Nephron progenitor cell (in vitro differentiated cells): ENCODE measurements around the gene SPRR1A.

Experiments used
- DNase-seq: peaks from one replicate; pipeline ENCODE4 v3.0.0; 2021
- H3K27ac Mint-ChIP-seq: 2 replicates; pipeline ENCODE4 v1.8.0; 2021; ENCODE audit warnings: mild to moderate bottlenecking, moderate library complexity, mixed read lengths
- H3K27me3 Mint-ChIP-seq: 2 replicates; pipeline ENCODE4 v1.8.0; 2021; ENCODE audit warnings: mild to moderate bottlenecking, low read depth, mixed read lengths; ENCODE audit not compliant: poor library complexity
- H3K36me3 Mint-ChIP-seq: 2 replicates; pipeline ENCODE4 v1.8.0; 2021; ENCODE audit warnings: low read depth, mixed read lengths
- H3K4me1 Mint-ChIP-seq: 2 replicates; pipeline ENCODE4 v1.8.0; 2021; ENCODE audit warnings: mixed read lengths
- H3K4me3 Mint-ChIP-seq: 2 replicates; pipeline ENCODE4 v1.8.0; 2021; ENCODE audit warnings: mild to moderate bottlenecking, moderate library complexity, mixed read lengths
- H3K9me3 Mint-ChIP-seq: 2 replicates; pipeline ENCODE4 v1.8.0; 2021; ENCODE audit warnings: mild to moderate bottlenecking, moderate library complexity, mixed read lengths
- TF ChIP-seq, protein P1 (sequence below): fragments of 200-600 bp; sonication (generic); IDR thresholded peaks from 2 replicates; pipeline ENCODE4 v1.5.0; 2021; ENCODE audit warnings: antibody characterized with exemption

SPRR1A gene

DNA sequence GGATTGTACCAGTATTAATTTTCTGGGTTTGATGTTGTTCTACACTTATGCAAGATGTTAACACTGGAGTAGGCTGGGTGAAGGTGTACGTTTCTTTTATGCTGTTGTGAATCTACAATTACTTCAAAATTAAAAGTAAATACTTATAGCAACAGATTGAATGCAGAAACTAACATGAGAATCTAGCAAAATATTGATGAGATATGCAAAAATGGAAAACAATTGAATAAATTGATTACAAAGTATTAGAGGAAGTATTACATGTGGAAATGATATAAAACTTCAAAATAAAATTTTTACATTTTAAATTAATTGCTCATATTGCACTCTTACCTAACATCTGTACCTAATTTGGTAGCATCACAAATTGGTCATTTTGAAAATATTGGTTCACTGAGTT is 12.0 kb downstream of the SPRR1A start:
- Mint-ChIP-seq H3K9me3 (peaks cover 30% of the 10 kb centered on the region), H3K36me3 (no peaks in the 10 kb centered on the region), H3K4me3 (no peak overlapping the region), H3K27ac (no peak overlapping the region), H3K4me1 (peaks cover 9% of the 10 kb centered on the region), H3K27me3 (peaks cover 12% of the 10 kb centered on the region)
- DNase-seq, result no peak
- TF ChIP-seq, protein P1, sequence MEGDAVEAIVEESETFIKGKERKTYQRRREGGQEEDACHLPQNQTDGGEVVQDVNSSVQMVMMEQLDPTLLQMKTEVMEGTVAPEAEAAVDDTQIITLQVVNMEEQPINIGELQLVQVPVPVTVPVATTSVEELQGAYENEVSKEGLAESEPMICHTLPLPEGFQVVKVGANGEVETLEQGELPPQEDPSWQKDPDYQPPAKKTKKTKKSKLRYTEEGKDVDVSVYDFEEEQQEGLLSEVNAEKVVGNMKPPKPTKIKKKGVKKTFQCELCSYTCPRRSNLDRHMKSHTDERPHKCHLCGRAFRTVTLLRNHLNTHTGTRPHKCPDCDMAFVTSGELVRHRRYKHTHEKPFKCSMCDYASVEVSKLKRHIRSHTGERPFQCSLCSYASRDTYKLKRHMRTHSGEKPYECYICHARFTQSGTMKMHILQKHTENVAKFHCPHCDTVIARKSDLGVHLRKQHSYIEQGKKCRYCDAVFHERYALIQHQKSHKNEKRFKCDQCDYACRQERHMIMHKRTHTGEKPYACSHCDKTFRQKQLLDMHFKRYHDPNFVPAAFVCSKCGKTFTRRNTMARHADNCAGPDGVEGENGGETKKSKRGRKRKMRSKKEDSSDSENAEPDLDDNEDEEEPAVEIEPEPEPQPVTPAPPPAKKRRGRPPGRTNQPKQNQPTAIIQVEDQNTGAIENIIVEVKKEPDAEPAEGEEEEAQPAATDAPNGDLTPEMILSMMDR, result no peak

GRCh38 chr1:152996633-152997400 is 12.9 kb downstream of the SPRR1A start:
- H3K27ac Mint-ChIP-seq, result no peak overlapping the region
- peaks cover 36% of the 10 kb centered on the region for H3K9me3 Mint-ChIP-seq
- no peak overlapping the region for H3K4me3 Mint-ChIP-seq
- peaks cover 12% of the 10 kb centered on the region for H3K27me3 Mint-ChIP-seq
- TF ChIP-seq, protein P1, result no peak
- H3K4me1 Mint-ChIP-seq, result peaks cover 9% of the 10 kb centered on the region
- DNase-seq, result no peak
- H3K36me3 Mint-ChIP-seq, result no peaks in the 10 kb centered on the region

DNA sequence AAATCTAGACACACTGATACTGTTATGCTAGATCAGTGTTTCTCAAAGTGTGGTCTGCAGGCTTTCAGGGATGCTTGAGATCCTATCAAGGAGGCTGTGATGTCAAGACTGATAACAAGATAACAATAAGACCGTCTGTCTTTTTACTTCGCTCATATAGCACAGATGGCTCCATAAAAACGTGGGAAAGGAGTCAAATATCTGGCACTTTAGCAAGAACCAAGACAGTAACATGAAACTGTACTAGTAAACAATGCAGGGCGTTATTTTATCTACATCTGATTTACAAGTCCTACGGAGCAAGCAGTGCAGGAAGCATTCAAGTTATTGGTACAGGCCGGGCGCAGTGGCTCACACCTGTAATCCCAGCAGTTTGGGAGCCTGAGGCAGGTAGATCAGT is 14.0 kb downstream of the SPRR1A start:
- Mint-ChIP-seq H3K9me3 (peaks cover 38% of the 10 kb centered on the region), H3K36me3 (no peaks in the 10 kb centered on the region), H3K4me3 (no peak overlapping the region), H3K27me3 (peaks cover 8% of the 10 kb centered on the region), H3K4me1 (peaks cover 9% of the 10 kb centered on the region), H3K27ac (no peak overlapping the region)
- DNase-seq, result no peak
- TF ChIP-seq, protein P1, result no peak

- Mint-ChIP-seq H3K4me3 (no peak overlapping the region), H3K27ac (no peak overlapping the region), H3K27me3 (peaks cover 7% of the 10 kb centered on the region), H3K9me3 (peaks cover 32% of the 10 kb centered on the region), H3K4me1 (peaks cover 9% of the 10 kb centered on the region), H3K36me3 (no peaks in the 10 kb centered on the region)
- TF ChIP-seq, protein P1, result no peak
- no peak for DNase-seq
Measured at GRCh38 chr1:152998476-152998875, 14.6 kb downstream of the SPRR1A start.

DNA sequence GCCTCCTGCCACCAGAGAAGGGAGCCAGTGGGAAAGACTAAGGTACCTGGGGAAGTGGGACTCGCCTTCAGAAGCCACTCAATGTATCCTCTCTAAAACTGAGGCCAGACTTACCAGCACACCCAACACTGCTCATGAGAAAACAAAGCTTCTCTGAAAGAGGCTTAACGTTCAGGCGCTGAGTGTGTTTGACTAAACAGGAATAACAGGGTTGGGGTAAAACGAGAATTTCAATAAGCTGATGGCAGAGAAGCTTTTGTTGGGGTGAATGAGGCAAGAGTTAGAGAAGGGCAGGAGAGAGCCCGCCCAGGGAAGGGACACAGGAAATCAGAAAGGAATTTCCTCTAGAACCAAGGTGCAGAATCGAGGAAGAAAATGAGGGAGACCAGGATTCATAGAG is 15.9 kb downstream of the SPRR1A start:
- Mint-ChIP-seq H3K36me3 (no peaks in the 10 kb centered on the region), H3K9me3 (peaks cover 28% of the 10 kb centered on the region), H3K27ac (no peak overlapping the region), H3K4me3 (no peak overlapping the region), H3K4me1 (peaks cover 9% of the 10 kb centered on the region), H3K27me3 (peaks cover 7% of the 10 kb centered on the region)
- DNase-seq, result no peak
- TF ChIP-seq, protein P1, result no peak

- no peak for DNase-seq
- Mint-ChIP-seq H3K36me3 (no peaks in the 10 kb centered on the region), H3K4me1 (peaks cover 9% of the 10 kb centered on the region), H3K4me3 (no peak overlapping the region), H3K27me3 (peaks cover 7% of the 10 kb centered on the region), H3K9me3 (peaks cover 24% of the 10 kb centered on the region), H3K27ac (no peak overlapping the region)
- TF ChIP-seq, protein P1, result no peak
Measured at GRCh38 chr1:153000294-153000693, 16.4 kb downstream of the SPRR1A start.
